ENCODE measurements around the gene CARD8.

- no peak for TF ChIP-seq TAF1 (IDR thresholded peaks at IDR 0.05; ENCODE audit: borderline replicate concordance, low read depth, low read length)
- TF ChIP-seq POLR2A (IDR thresholded peaks at IDR 0.05; ENCODE audit: low read depth, low read length), result no peak
Measured at GRCh38 chr19:48279747-48280146, 24.0 kb upstream of the CARD8 start.
